Neuronal stem cell (in vitro differentiated cells): ENCODE measurements around the gene CACNA1A.

Experiments
- DNase-seq: peaks from one replicate; pipeline ENCODE4 v3.0.0-alpha.2; 2013; ENCODE audit warnings: low spot score
- H2AFZ ChIP-seq: one replicate; pipeline ENCODE4 v1.6.1; 2013; ENCODE audit warnings: mild to moderate bottlenecking, low read length, inconsistent platforms
- H2AK5ac ChIP-seq: 2 replicates; pipeline ENCODE4 v1.6.1; 2013; ENCODE audit warnings: low read depth, mild to moderate bottlenecking, inconsistent platforms, low read length, moderate library complexity, mixed read lengths
- H2BK120ac ChIP-seq: 2 replicates; pipeline ENCODE4 v1.6.1; 2013; ENCODE audit warnings: low read depth, mild to moderate bottlenecking, inconsistent platforms, low read length, moderate library complexity, mixed read lengths
- H2BK12ac ChIP-seq: one replicate; pipeline ENCODE4 v1.6.1; 2013; ENCODE audit warnings: low read length, inconsistent platforms
- H2BK15ac ChIP-seq: 2 replicates; pipeline ENCODE4 v1.6.1; 2013; ENCODE audit warnings: mild to moderate bottlenecking, low read length, inconsistent platforms, mixed read lengths
- H2BK5ac ChIP-seq: one replicate; pipeline ENCODE4 v1.6.1; 2013; ENCODE audit warnings: inconsistent platforms, mild to moderate bottlenecking, low read length, moderate library complexity
- H3K14ac ChIP-seq: one replicate; pipeline ENCODE4 v1.6.1; 2013; ENCODE audit warnings: low read length, inconsistent platforms
- H3K18ac ChIP-seq: 2 replicates; pipeline ENCODE4 v1.6.1; 2013; ENCODE audit warnings: low read length, inconsistent platforms
- H3K23ac ChIP-seq: 2 replicates; pipeline ENCODE4 v1.6.1; 2013; ENCODE audit warnings: low read depth, mild to moderate bottlenecking, mixed read lengths, low read length, inconsistent platforms; ENCODE audit not compliant: poor library complexity
- H3K27ac ChIP-seq: replicated peaks from 3 replicates; pipeline ENCODE4 v1.5.1; 2013; ENCODE audit warnings: low read length, inconsistent platforms
- H3K27me3 ChIP-seq, 3 experiments: 2 replicates each; pipeline ENCODE4 v1.6.1; 2013; ENCODE audit warnings: low read length in 3 of 3, mild to moderate bottlenecking in 2 of 3, inconsistent platforms in 1 of 3, low read depth in 1 of 3, mixed read lengths in 1 of 3, moderate library complexity in 1 of 3; ENCODE audit not compliant: control insufficient read depth in 3 of 3, insufficient read depth in 3 of 3
- H3K36me3 ChIP-seq, 2 donors: replicated peaks in 1 of 2; 2 replicates each; pipeline ENCODE4 v1.6.1; 2013; ENCODE audit warnings: low read length in 2 of 2; ENCODE audit not compliant: control insufficient read depth in 2 of 2, insufficient read depth in 2 of 2
- H3K4ac ChIP-seq: 2 replicates; pipeline ENCODE4 v1.6.1; 2013; ENCODE audit warnings: inconsistent platforms, mild to moderate bottlenecking, low read length, moderate library complexity
- H3K4me1 ChIP-seq, 2 donors: 1 replicate in 1 of 2; 2 replicates in 1 of 2; pipeline ENCODE4 v1.6.1; 2013; ENCODE audit warnings: low read length in 2 of 2, low read depth in 1 of 2; ENCODE audit not compliant: control insufficient read depth in 2 of 2, insufficient read depth in 1 of 2
- H3K4me2 ChIP-seq: one replicate; pipeline ENCODE4 v1.6.1; 2013; ENCODE audit warnings: mild to moderate bottlenecking, low read length, inconsistent platforms; ENCODE audit not compliant: insufficient read depth, poor library complexity, severe bottlenecking
- H3K4me3 ChIP-seq, 2 donors: 2 replicates each; pipeline ENCODE4 v1.5.1; 2013; ENCODE audit warnings: low read length in 2 of 2, mild to moderate bottlenecking in 2 of 2, inconsistent platforms in 1 of 2, moderate library complexity in 1 of 2
- H3K79me1 ChIP-seq: one replicate; pipeline ENCODE4 v1.6.1; 2013; ENCODE audit warnings: low read depth, mild to moderate bottlenecking, inconsistent platforms, low read length, moderate library complexity
- H3K9ac ChIP-seq: one replicate; pipeline ENCODE4 v1.6.1; 2013; ENCODE audit warnings: mild to moderate bottlenecking, low read depth, low read length, inconsistent platforms; ENCODE audit not compliant: poor library complexity
- H3K9me3 ChIP-seq, 2 donors: replicated peaks in 1 of 2; 2 replicates each; pipeline versions ENCODE3 to v1.6.1; 2013; ENCODE audit warnings: low read length in 2 of 2, mild to moderate bottlenecking in 2 of 2, inconsistent platforms in 1 of 2, low read depth in 1 of 2, mixed read lengths in 1 of 2, moderate library complexity in 1 of 2; ENCODE audit not compliant: control insufficient read depth in 2 of 2, insufficient read depth in 1 of 2
- H4K8ac ChIP-seq: one replicate; pipeline ENCODE4 v1.6.1; 2013; ENCODE audit warnings: low read depth, mild to moderate bottlenecking, inconsistent platforms, low read length, moderate library complexity
- H4K91ac ChIP-seq: one replicate; pipeline ENCODE4 v1.6.1; 2013; ENCODE audit warnings: low read length, low read depth, mild to moderate bottlenecking, inconsistent platforms; ENCODE audit not compliant: poor library complexity
- WGBS, 2 donors: extraction: QIAGEN DNeasy Blood & Tissue Kit; methylation state at CpG; one replicate each; pipeline ENCODE4 v1.1.7; 2013; ENCODE audit warnings: missing lambda C conversion rate in 2 of 2, mixed read lengths in 1 of 2; ENCODE audit not compliant: insufficient read length in 2 of 2, insufficient replicate concordance in 1 of 2; ENCODE audit errors: extremely low coverage in 2 of 2; 5-methylcytosine and 5-hydroxymethylcytosine counted together

The CACNA1A gene

DNA sequence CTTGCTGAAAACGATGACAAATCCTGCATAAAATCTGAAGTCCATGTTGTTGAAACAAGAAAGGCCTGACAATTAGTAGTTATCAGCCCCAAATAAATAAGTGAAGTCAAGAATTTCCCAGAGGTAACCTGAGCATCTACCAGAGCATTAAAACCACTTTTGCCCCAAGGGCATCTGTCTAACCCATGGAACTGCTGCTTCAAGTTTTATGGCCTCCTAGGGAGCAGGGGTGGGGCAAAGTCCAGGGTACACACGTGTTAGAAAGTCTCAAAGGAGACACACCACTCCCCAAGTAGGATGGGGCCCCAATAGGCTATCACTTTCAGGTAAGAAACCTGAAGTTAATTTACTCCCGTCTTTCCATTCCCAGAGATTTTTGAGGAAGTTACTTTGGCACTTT, 81.1 kb downstream of the CACNA1A start:
- Histone ChIP-seq H3K4me3 (no peak overlapping the region), H3K14ac (no peak overlapping the region), H3K36me3 (no peaks in the 10 kb centered on the region), H3K18ac (no peak overlapping the region), H3K27me3 (no peaks in the 10 kb centered on the region), H2BK120ac (no peak overlapping the region), H4K91ac (no peak overlapping the region), H3K79me1 (no peaks in the 10 kb centered on the region), H4K8ac (no peak overlapping the region), H3K4me2 (no peak overlapping the region), H2AFZ (no peak overlapping the region), H3K4me1 (no peaks in the 10 kb centered on the region), H3K4ac (no peak overlapping the region), H3K9ac (no peak overlapping the region), H3K23ac (no peak overlapping the region), H2BK15ac (no peak overlapping the region), H2BK5ac (no peak overlapping the region), H2AK5ac (no peak overlapping the region), H3K9me3 (peaks cover 0 to 13% of the 10 kb centered on the region in 2 donors), H2BK12ac (no peak overlapping the region), H3K27ac (no peak overlapping the region)
- no CpG with 5 or more reads among the region's 3 CpGs for WGBS, 2 donors
- no peak for DNase-seq

DNA sequence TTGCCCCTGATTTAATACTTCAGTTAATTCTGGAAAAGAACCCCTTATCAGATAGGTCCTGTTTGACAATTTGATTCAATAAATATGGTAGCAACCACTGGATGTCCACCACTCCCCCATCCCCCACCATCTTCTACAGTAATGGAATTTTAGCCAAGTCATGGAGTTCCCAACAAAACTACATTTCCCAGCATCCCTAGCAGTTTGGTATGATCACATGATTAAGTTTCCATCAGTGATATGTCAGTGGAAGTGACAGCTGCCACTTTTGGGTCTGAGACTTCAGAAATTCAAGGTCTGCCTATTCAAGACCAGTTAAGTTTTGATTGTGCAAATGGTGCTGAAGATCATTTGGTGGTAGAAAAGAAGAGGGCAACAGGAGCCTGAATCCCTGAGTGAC, 85.5 kb downstream of the CACNA1A start:
- H4K91ac ChIP-seq = no peak overlapping the region
- no peak overlapping the region for H4K8ac ChIP-seq
- no peaks in the 10 kb centered on the region for H3K79me1 ChIP-seq
- no peak overlapping the region for H2AK5ac ChIP-seq
- H2BK12ac ChIP-seq = no peak overlapping the region
- H3K27me3 ChIP-seq = no peaks in the 10 kb centered on the region
- no peak overlapping the region for H3K23ac ChIP-seq
- no peak overlapping the region for H3K4me3 ChIP-seq
- no peak overlapping the region for H3K9ac ChIP-seq
- no peaks in the 10 kb centered on the region for H3K4me1 ChIP-seq
- no peak overlapping the region for H3K4ac ChIP-seq
- H2BK5ac ChIP-seq = no peak overlapping the region
- no peak overlapping the region for H3K18ac ChIP-seq
- H3K14ac ChIP-seq = no peak overlapping the region
- no peak overlapping the region for H3K27ac ChIP-seq
- H2BK15ac ChIP-seq = no peak overlapping the region
- DNase-seq = no peak
- no peak overlapping the region for H3K4me2 ChIP-seq
- no peak overlapping the region for H2BK120ac ChIP-seq
- H2AFZ ChIP-seq = no peak overlapping the region
- no peaks in the 10 kb centered on the region for H3K36me3 ChIP-seq
- peaks cover 0 to 13% of the 10 kb centered on the region in 2 donors for H3K9me3 ChIP-seq

DNA sequence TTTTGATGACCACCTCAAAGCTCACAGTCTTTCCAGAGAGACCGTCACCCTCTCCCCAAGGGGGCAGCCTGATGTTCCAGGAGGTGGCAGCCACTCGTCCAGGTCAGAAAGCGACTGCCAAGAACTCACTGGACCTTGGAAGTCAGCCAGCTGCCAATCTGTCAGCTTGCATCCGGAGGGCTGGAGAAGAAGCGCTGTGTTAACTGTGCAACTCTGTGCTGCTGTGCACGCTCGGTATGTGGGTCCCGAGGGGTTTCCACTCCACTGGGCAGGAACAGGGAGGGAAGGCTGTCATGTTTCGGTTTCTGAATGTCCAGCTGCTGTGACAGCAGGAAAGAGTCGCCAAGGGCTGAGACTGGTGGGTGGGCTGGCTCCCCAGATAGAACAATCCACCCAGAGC, 89.2 kb downstream of the CACNA1A start:
- no peak overlapping the region for H2AK5ac ChIP-seq
- no peaks in the 10 kb centered on the region for H3K4me1 ChIP-seq
- no peak overlapping the region for H3K4ac ChIP-seq
- DNase-seq = no peak
- no peak overlapping the region for H2BK15ac ChIP-seq
- H3K14ac ChIP-seq = no peak overlapping the region
- no peak overlapping the region for H4K91ac ChIP-seq
- no peak overlapping the region for H3K4me2 ChIP-seq
- no peak overlapping the region for H2BK120ac ChIP-seq
- peaks cover 0 to 2% of the 10 kb centered on the region in 2 donors for H3K9me3 ChIP-seq
- no peak overlapping the region for H2BK12ac ChIP-seq
- H2AFZ ChIP-seq = no peak overlapping the region
- no peak overlapping the region for H3K18ac ChIP-seq
- H3K23ac ChIP-seq = no peak overlapping the region
- WGBS, 2 donors = no CpG with 5 or more reads among the region's 10 CpGs
- no peak overlapping the region for H3K9ac ChIP-seq
- H4K8ac ChIP-seq = no peak overlapping the region
- no peak overlapping the region for H2BK5ac ChIP-seq
- no peak overlapping the region for H3K27ac ChIP-seq
- no peak overlapping the region for H3K4me3 ChIP-seq
- no peaks in the 10 kb centered on the region for H3K27me3 ChIP-seq
- no peaks in the 10 kb centered on the region for H3K36me3 ChIP-seq
- H3K79me1 ChIP-seq = no peaks in the 10 kb centered on the region

DNA sequence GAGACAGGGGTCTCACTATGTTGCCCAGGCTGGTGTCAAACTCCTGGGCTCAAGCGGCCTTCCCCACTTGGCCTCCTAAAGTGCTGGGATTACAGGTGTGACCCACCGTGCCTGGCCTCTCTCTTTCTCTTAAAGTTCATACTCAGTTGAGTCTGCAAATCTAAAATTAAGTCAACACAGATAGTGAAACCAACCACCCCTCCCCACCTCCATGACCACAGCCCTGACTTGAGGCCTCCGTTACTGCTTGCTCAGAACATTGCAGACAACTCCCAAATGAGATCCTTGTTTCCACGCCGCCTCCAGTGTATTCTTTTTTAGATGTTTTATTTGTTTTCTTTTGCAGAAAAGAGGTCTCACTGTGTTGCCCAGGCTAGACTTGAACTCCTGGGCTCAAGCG, 94.4 kb downstream of the CACNA1A start:
- Histone ChIP-seq H2BK5ac (no peak overlapping the region), H4K91ac (no peak overlapping the region), H2BK12ac (no peak overlapping the region), H2AFZ (no peak overlapping the region), H3K4me3 (no peak overlapping the region), H3K27ac (no peak overlapping the region), H3K27me3 (no peaks in the 10 kb centered on the region), H3K79me1 (no peaks in the 10 kb centered on the region), H3K23ac (no peak overlapping the region), H3K4ac (no peak overlapping the region), H3K9ac (no peak overlapping the region), H3K4me2 (no peak overlapping the region), H3K36me3 (peaks cover 0 to 4% of the 10 kb centered on the region in 2 donors), H3K4me1 (peaks cover 12 to 14% of the 10 kb centered on the region in 2 donors), H2AK5ac (no peak overlapping the region), H3K14ac (no peak overlapping the region), H2BK120ac (no peak overlapping the region), H3K18ac (no peak overlapping the region), H3K9me3 (no peaks in the 10 kb centered on the region), H2BK15ac (no peak overlapping the region), H4K8ac (no peak overlapping the region)
- no CpG with 5 or more reads among the region's 6 CpGs for WGBS, 2 donors
- DNase-seq = no peak
